ENCODE measurements around the gene MGARP.
A peak's percentile ranks its signal among the peaks of the same experiment; 100 is the strongest.

Gene MGARP

GRCh38 chr4:139239127-139239772, 40.8 kb downstream of the MGARP start:
- DNase-seq (ENCODE audit: low spot score): no peak
- in situ Hi-C loops (cut with MboI; ENCODE audit: low pct_unique_long_range_greater_than_20kb, low sequenced_read_pairs, unreplicated experiment): no loop called here
- TF ChIP-seq, protein P1, sequence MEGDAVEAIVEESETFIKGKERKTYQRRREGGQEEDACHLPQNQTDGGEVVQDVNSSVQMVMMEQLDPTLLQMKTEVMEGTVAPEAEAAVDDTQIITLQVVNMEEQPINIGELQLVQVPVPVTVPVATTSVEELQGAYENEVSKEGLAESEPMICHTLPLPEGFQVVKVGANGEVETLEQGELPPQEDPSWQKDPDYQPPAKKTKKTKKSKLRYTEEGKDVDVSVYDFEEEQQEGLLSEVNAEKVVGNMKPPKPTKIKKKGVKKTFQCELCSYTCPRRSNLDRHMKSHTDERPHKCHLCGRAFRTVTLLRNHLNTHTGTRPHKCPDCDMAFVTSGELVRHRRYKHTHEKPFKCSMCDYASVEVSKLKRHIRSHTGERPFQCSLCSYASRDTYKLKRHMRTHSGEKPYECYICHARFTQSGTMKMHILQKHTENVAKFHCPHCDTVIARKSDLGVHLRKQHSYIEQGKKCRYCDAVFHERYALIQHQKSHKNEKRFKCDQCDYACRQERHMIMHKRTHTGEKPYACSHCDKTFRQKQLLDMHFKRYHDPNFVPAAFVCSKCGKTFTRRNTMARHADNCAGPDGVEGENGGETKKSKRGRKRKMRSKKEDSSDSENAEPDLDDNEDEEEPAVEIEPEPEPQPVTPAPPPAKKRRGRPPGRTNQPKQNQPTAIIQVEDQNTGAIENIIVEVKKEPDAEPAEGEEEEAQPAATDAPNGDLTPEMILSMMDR (IDR thresholded peaks at IDR 0.05; ENCODE audit: extremely low read depth, insufficient read depth, missing control alignments): no peak

DNA sequence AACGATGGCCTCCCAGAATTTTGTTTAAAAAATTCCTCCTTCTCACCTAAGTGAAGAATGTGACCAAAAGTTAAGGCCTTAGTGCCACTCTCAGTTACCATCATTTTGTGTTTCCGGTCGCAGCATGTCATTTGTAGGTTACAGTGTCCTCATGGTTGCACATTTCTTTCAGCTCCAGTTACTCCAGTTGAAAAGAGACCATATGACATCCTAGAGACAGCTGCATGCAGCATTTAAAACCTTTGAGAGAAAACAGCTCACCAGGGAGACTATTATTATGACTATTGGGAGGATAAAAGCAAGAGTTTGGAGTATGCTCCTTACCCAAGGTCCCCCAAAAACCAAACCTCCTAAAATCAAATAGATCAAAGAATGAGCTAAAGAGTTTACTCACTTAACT, 45.8 kb downstream of the MGARP start:
- in situ Hi-C loops (cut with MboI; ENCODE audit: low pct_unique_long_range_greater_than_20kb, low sequenced_read_pairs, unreplicated experiment): no loop called here
- no peak for DNase-seq (ENCODE audit: low spot score)
- TF ChIP-seq, protein P1 (IDR thresholded peaks at IDR 0.05; ENCODE audit: extremely low read depth, insufficient read depth, missing control alignments): no peak

GRCh38 chr4:139229534-139230039, 50.4 kb downstream of the MGARP start:
- DNase-seq (ENCODE audit: low spot score): peak; percentile 56
- TF ChIP-seq, protein P1 (IDR thresholded peaks at IDR 0.05; ENCODE audit: extremely low read depth, insufficient read depth, missing control alignments): peak; percentile 71
- in situ Hi-C loops (cut with MboI; ENCODE audit: low pct_unique_long_range_greater_than_20kb, low sequenced_read_pairs, unreplicated experiment): no loop called here

- TF ChIP-seq, protein P1 (IDR thresholded peaks at IDR 0.05; ENCODE audit: extremely low read depth, insufficient read depth, missing control alignments): peak; percentile 48
- in situ Hi-C loops (cut with MboI; ENCODE audit: low pct_unique_long_range_greater_than_20kb, low sequenced_read_pairs, unreplicated experiment): no loop called here
- peak; percentile 12 for DNase-seq (ENCODE audit: low spot score)
Measured at GRCh38 chr4:139227729-139228404, 52.2 kb downstream of the MGARP start.

DNA sequence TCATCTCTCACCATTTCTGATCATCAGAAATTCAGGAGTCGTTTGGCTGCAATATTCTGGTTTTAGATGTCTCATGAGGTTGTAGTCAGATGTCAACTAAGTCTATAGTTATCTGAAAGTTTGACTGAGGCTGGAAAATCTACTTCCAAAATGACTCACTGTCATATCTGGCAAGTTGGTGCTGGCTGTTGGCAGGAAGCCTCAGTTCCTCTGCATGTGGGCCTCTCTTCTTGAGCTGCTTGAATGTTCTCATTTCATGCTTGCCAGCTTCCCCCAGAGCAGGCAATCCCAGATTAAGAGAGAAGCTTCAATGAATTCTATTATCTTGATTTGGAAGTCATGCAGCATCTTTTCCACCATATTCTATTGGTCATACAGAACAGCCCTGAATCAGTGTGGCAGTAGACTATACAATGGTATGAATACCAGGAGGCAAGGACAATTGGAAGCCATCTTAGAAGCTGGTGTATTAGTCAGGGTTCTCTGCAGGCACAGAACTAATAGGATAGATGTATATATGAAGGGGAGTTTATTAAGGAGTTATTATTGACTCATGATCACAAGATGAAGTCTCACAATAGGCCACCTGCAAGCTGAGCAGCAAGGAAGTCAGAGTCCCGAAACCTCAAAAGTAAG, 56.2 kb downstream of the MGARP start:
- no peak for DNase-seq (ENCODE audit: low spot score)
- in situ Hi-C loops (cut with MboI; ENCODE audit: low pct_unique_long_range_greater_than_20kb, low sequenced_read_pairs, unreplicated experiment): no loop called here
- TF ChIP-seq, protein P1 (IDR thresholded peaks at IDR 0.05; ENCODE audit: extremely low read depth, insufficient read depth, missing control alignments): no peak

- no peak for DNase-seq (ENCODE audit: low spot score)
- in situ Hi-C loops (cut with MboI; ENCODE audit: low pct_unique_long_range_greater_than_20kb, low sequenced_read_pairs, unreplicated experiment): no loop called here
- TF ChIP-seq, protein P1 (IDR thresholded peaks at IDR 0.05; ENCODE audit: extremely low read depth, insufficient read depth, missing control alignments): no peak
Measured at GRCh38 chr4:139222215-139222614, 57.8 kb downstream of the MGARP start.
